CD14-positive monocyte (primary cell): ENCODE results near the gene CELF2. TPM values are rescaled to one million over a fixed set of nuclear protein-coding genes. Genes with fewer than 3 reads are reported as not detected.

Source experiments
- DNase-seq, 3 donors: peaks; one replicate each; pipeline ENCODE4 v3.0.0-alpha.2; 2011 to 2022
- H2AFZ ChIP-seq: 2 replicates; pipeline ENCODE4 v1.6.0; 2012; ENCODE audit warnings: mild to moderate bottlenecking, low read depth, low read length, inconsistent platforms; ENCODE audit not compliant: insufficient read depth, poor library complexity, severe bottlenecking
- H3K27ac ChIP-seq, 2 donors: 1 replicate in 1 of 2; 2 replicates in 1 of 2; pipeline ENCODE4 v1.5.1; 2012 to 2013; ENCODE audit warnings: low read length in 2 of 2, control low read depth in 1 of 2, inconsistent platforms in 1 of 2, low read depth in 1 of 2, mild to moderate bottlenecking in 1 of 2
- H3K27me3 ChIP-seq, 2 donors: one replicate each; pipeline versions ENCODE4 v1.6.0 to v1.6.1; 2011 to 2013; ENCODE audit warnings: low read length in 2 of 2; ENCODE audit not compliant: control insufficient read depth in 2 of 2, insufficient read depth in 2 of 2
- H3K36me3 ChIP-seq, 2 donors: replicated peaks in 1 of 2; 1 replicate in 1 of 2; 2 replicates in 1 of 2; pipeline versions ENCODE4 v1.5.1 to v1.6.1; 2012 to 2013; ENCODE audit warnings: low read length in 2 of 2, control low read depth in 1 of 2, inconsistent platforms in 1 of 2, mild to moderate bottlenecking in 1 of 2; ENCODE audit not compliant: insufficient read depth in 2 of 2, control insufficient read depth in 1 of 2
- H3K4me1 ChIP-seq, 2 donors: 1 replicate in 1 of 2; 2 replicates in 1 of 2; pipeline versions ENCODE4 v1.5.1 to v1.6.1; 2012 to 2013; ENCODE audit warnings: low read length in 2 of 2, control low read depth in 1 of 2, inconsistent platforms in 1 of 2, mild to moderate bottlenecking in 1 of 2, moderate library complexity in 1 of 2; ENCODE audit not compliant: insufficient read depth in 2 of 2, control insufficient read depth in 1 of 2
- H3K4me2 ChIP-seq: replicated peaks from 2 replicates; pipeline ENCODE3; 2012; ENCODE audit warnings: low read length, moderate library complexity, mild to moderate bottlenecking; ENCODE audit not compliant: poor library complexity, severe bottlenecking; ENCODE audit errors: extremely low read depth
- H3K4me3 ChIP-seq, 3 experiments: fragments of 200-600 bp in 1 of 3; sonication (generic) in 1 of 3; replicated peaks in 1 of 3; 1 replicate in 2 of 3; 2 replicates in 1 of 3; pipeline ENCODE4 v1.5.1; 2011 to 2013; ENCODE audit warnings: low read length in 3 of 3, mild to moderate bottlenecking in 3 of 3, control low read depth in 2 of 3, low read depth in 2 of 3, inconsistent platforms in 1 of 3, moderate library complexity in 1 of 3
- H3K79me2 ChIP-seq: 2 replicates; pipeline ENCODE4 v1.6.0; 2012; ENCODE audit warnings: mild to moderate bottlenecking, control low read depth, inconsistent platforms, low read length, moderate library complexity; ENCODE audit not compliant: insufficient read depth
- H3K9ac ChIP-seq: 2 replicates; pipeline ENCODE4 v1.6.0; 2017; ENCODE audit warnings: low read length, mild to moderate bottlenecking; ENCODE audit not compliant: insufficient read depth, poor library complexity, severe bottlenecking
- H3K9me3 ChIP-seq, 2 donors: replicated peaks in 1 of 2; 1 replicate in 1 of 2; 2 replicates in 1 of 2; pipeline versions ENCODE4 v1.5.1 to v1.6.1; 2012 to 2013; ENCODE audit warnings: low read length in 2 of 2, control low read depth in 1 of 2; ENCODE audit not compliant: control insufficient read depth in 1 of 2, insufficient read depth in 1 of 2
- H4K20me1 ChIP-seq: 2 replicates; pipeline ENCODE4 v1.6.0; 2012; ENCODE audit warnings: mild to moderate bottlenecking, low read length, control low read depth, moderate library complexity; ENCODE audit not compliant: insufficient read depth
- H3K27ac Mint-ChIP-seq, 7 donors: one replicate each; pipeline ENCODE4 v1.8.0; 2020; ENCODE audit warnings: mild to moderate bottlenecking in 7 of 7, mixed read lengths in 7 of 7, moderate library complexity in 6 of 7, inconsistent platforms in 2 of 7
- H3K27me3 Mint-ChIP-seq, 3 donors: one replicate each; pipeline ENCODE4 v1.8.0; 2021 to 2022; ENCODE audit warnings: low read depth in 3 of 3, mild to moderate bottlenecking in 3 of 3, mixed read lengths in 3 of 3, moderate library complexity in 3 of 3, inconsistent platforms in 1 of 3
- H3K36me3 Mint-ChIP-seq, 2 donors: one replicate each; pipeline ENCODE4 v1.8.0; 2020; ENCODE audit warnings: mixed read lengths in 2 of 2, inconsistent platforms in 1 of 2, mild to moderate bottlenecking in 1 of 2
- H3K4me1 Mint-ChIP-seq: one replicate; pipeline ENCODE4 v1.8.0; 2020; ENCODE audit warnings: mild to moderate bottlenecking, mixed read lengths
- H3K4me3 Mint-ChIP-seq, 2 donors: one replicate each; pipeline ENCODE4 v1.8.0; 2020; ENCODE audit warnings: mild to moderate bottlenecking in 2 of 2, mixed read lengths in 2 of 2, moderate library complexity in 1 of 2
- H3K9me3 Mint-ChIP-seq, 7 donors: one replicate each; pipeline ENCODE4 v1.8.0; 2020 to 2022; ENCODE audit warnings: mixed read lengths in 7 of 7, mild to moderate bottlenecking in 6 of 7, moderate library complexity in 6 of 7, inconsistent platforms in 2 of 7
- CTCF ChIP-seq: fragments of 200-600 bp; IDR thresholded peaks from one replicate; pipeline ENCODE4 v1.8.0; 2022; ENCODE audit warnings: antibody characterized with exemption, mild to moderate bottlenecking
- WGBS: methylation state at CpG from one replicate; pipeline ENCODE4 v1.1.5; 2013; ENCODE audit warnings: missing lambda C conversion rate; ENCODE audit not compliant: insufficient coverage; 5-methylcytosine and 5-hydroxymethylcytosine counted together
- intact Hi-C, 2 donors: fragments of 100-400 bp; cut with micrococcal nuclease; formaldehyde crosslinking; loops; one replicate each; pipeline versions ENCODE4 v1.15.0 to v1.15.1; 2023
- polyA plus RNA-seq, 3 donors: library from polyadenylated mRNA; depleted of rRNA in 1 of 3; unstranded in 2 of 3; stranded (reverse) in 1 of 3; fragments of 300-500 nt in 2 of 3; fragments of >200 nt in 1 of 3; fragmentation: Illumina TruSeq in 2 of 3; gene quantifications; 1 replicate in 2 of 3; 2 replicates in 1 of 3; pipeline ENCODE4 v1.2.3, GENCODE V29; 2012 to 2021

CELF2 gene
- polyA plus RNA-seq, 3 donors: 53.5 to 93.3 (median 80.5) TPM

- Histone ChIP-seq H3K36me3 (peaks cover 43 to 74% of the 10 kb centered on the region in 2 donors), H3K4me3 (peak overlapping the region in 1 of 3 experiments; percentile 11)
Measured at GRCh38 chr10:11208908-11209829, 191.5 kb downstream of the CELF2 start.

More at GRCh38 chr10:11208908-11209829, 191.5 kb downstream of the CELF2 start:
- Mint-ChIP-seq H3K27ac (peak overlapping the region; percentile 75 to 93 (median 87)), H3K36me3 (peaks cover 59 to 82% of the 10 kb centered on the region in 2 donors), H3K4me1 (peaks cover 84% of the 10 kb centered on the region), H3K9me3 (no peaks in the 10 kb centered on the region), H3K27me3 (no peaks in the 10 kb centered on the region), H3K4me3 (peak overlapping the region in 1 of 2 donors; percentile 30)
- no peak for TF ChIP-seq CTCF
- intact Hi-C loops: no loop called here
- Histone ChIP-seq H3K9ac (no peak overlapping the region), H3K27me3 (no peaks in the 10 kb centered on the region), H3K27ac (peak overlapping the region; percentile 12 to 65), H2AFZ (no peak overlapping the region), H3K9me3 (no peaks in the 10 kb centered on the region), H3K4me2 (peak overlapping the region; percentile 7), H4K20me1 (peaks cover 100% of the 10 kb centered on the region), H3K79me2 (peaks cover 100% of the 10 kb centered on the region), H3K4me1 (peaks cover 42 to 52% of the 10 kb centered on the region in 2 donors)
- no peak for DNase-seq
- 57% methylated on average over 7 of the region's 13 CpGs for WGBS
